Pancreas (tissue), 10 donors: ENCODE results near the gene CHSY1. TPM values are rescaled to one million over a fixed set of nuclear protein-coding genes. Genes with fewer than 3 reads are reported as not detected.

Experiments used
- ATAC-seq, 4 donors: fragments of 200-7000 bp; cut with Tn5 transposase; one replicate each; pipeline versions ENCODE4 v1.8.0 to v1.9.1; 2020; ENCODE audit warnings: mild to moderate bottlenecking in 4 of 4, moderate library complexity in 4 of 4
- DNase-seq, 6 donors: peaks; one replicate each; pipeline ENCODE4 v3.0.0-alpha.2; 2020
- FAIRE-seq: peaks from 2 replicates; lab custom pipeline; 2012; peaks lifted over from hg19 to GRCh38; lab: Jason Lieb, UNC
- H3K27ac ChIP-seq, 4 donors: fragments of 200-600 bp; sonication (generic); 1 replicate in 3 of 4; 2 replicates in 1 of 4; pipeline versions ENCODE4 v1.5.0 to v1.8.0; 2020
- H3K27me3 ChIP-seq, 4 donors: fragments of 200-600 bp; one replicate each; pipeline ENCODE4 v1.8.0; 2021
- H3K36me3 ChIP-seq, 3 donors: fragments of 200-600 bp; sonication (generic) in 1 of 3; one replicate each; pipeline versions ENCODE4 v1.5.0 to v1.8.0; 2020 to 2021
- H3K4me1 ChIP-seq, 3 donors: fragments of 200-600 bp; one replicate each; pipeline ENCODE4 v1.8.0; 2021
- H3K4me3 ChIP-seq, 4 donors: fragments of 200-600 bp; sonication (generic) in 2 of 4; one replicate each; pipeline versions ENCODE4 v1.5.0 to v1.8.0; 2020 to 2021
- H3K9me3 ChIP-seq, 4 donors: fragments of 200-600 bp; one replicate each; pipeline ENCODE4 v1.8.0; 2021
- WGBS, 2 donors: extraction: QIAGEN DNeasy Blood & Tissue Kit; methylation state at CpG; one replicate each; pipeline ENCODE4 v1.1.7; 2013; 5-methylcytosine and 5-hydroxymethylcytosine counted together
- intact Hi-C, 3 donors: fragments of 100-400 bp; cut with DNase I; formaldehyde crosslinking; loops; one replicate each; pipeline versions ENCODE4 v1.11.1 to v1.14.2; 2022
- polyA plus RNA-seq, 2 donors: library from polyadenylated mRNA; stranded (reverse); fragments of 200-250 nt; gene quantifications; one replicate each; pipeline ENCODE4 v1.2.3, GENCODE V29; 2013
- total RNA-seq, 6 donors: library from RNA; stranded (reverse); fragmentation: NEBNext Ultra II Directional in 4 of 6; extraction: Animal tissue kit (Norgen Biotek cat#: 25700) in 4 of 6; gene quantifications; one replicate each; pipeline versions ENCODE4 v1.2.1 to v1.2.4, GENCODE V29; 2021 to 2023
- TF ChIP-seq, protein P1 (sequence below), 4 donors: fragments of 200-600 bp; sonication (generic) in 3 of 4; IDR thresholded peaks; one replicate each; pipeline versions ENCODE4 v1.5.0 to v1.8.0; 2021; ENCODE audit warnings: antibody characterized with exemption in 4 of 4
- donor health status: healthy with polysubstance abuse.
- donor health status: DM: no; HTN: no; CAD: no; lungs with moderate emphysema.
- donor health status: DM: no; HTN: no; CAD: no.
- donor health status: control.
- donor health status: control.
- donor health status: Bipolar disorder and iron deficiency.
- donor health status: DM: yes; HTN: yes; CAD: no.
- donor health status: DM: no; HTN: no; CAD: no.
- donor health status: DM: no; HTN: no; CAD: no.
- donor health status: DM: yes; HTN: yes; CAD: no.

Gene CHSY1
- total and polyA plus RNA-seq, 8 donors, result 3.4 to 11.2 (median 5.5) TPM

DNA sequence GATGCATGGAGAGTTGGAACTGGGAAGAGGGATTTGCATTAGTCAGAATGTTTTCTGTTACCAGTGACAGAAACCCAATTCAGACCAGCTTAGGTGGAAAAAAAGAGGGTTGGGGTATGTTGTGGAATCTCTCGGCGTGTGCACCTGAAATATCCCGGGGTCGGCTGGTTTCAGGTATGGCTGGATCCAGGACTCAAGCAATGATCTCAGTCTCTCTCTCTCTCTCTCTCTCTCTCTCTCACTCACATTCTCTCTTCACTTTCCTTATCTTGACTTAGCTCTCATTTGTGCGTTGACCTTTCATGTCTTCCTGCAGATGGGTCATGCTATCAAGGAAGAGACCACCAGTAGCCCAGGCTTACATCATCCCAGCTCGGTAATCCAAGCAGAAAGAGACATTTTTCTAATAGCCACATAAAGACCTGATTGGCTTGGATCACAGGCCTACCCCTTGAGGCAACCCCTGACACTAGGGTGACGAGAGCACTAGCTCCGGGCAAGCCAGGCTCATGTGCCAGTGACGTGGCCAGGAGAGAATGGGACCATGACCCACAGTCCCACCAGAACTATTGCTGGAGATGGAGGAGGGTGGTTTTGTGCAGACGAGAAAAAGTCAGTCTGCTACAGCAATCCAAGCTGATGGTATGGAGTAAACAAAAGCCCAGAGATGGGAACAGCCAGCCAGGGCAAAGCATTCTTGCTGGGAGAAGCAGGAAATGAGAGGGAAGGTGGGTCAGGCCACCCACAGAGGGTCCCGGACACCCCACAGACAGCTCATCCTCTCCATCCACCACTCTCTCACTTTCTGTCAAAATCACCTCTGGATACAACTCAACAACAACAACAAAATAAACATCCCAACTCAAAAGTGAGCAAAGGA is 91.7 kb downstream of the CHSY1 start:
- no peaks in the 10 kb centered on the region for H3K9me3 ChIP-seq
- H3K27ac ChIP-seq, result no peak overlapping the region
- no peaks in the 10 kb centered on the region for H3K27me3 ChIP-seq
- no peaks in the 10 kb centered on the region for H3K4me1 ChIP-seq
- WGBS, 2 donors, result 82 to 85% methylated on average over 11 of the region's 11 CpGs
- ATAC-seq, result no peak
- FAIRE-seq, result no peak
- no peak overlapping the region for H3K4me3 ChIP-seq
- peak in 1 of 6 donors; percentile 26 for DNase-seq
- H3K36me3 ChIP-seq, result no peaks in the 10 kb centered on the region
- intact Hi-C loops, result no loop called here
- TF ChIP-seq, protein P1, sequence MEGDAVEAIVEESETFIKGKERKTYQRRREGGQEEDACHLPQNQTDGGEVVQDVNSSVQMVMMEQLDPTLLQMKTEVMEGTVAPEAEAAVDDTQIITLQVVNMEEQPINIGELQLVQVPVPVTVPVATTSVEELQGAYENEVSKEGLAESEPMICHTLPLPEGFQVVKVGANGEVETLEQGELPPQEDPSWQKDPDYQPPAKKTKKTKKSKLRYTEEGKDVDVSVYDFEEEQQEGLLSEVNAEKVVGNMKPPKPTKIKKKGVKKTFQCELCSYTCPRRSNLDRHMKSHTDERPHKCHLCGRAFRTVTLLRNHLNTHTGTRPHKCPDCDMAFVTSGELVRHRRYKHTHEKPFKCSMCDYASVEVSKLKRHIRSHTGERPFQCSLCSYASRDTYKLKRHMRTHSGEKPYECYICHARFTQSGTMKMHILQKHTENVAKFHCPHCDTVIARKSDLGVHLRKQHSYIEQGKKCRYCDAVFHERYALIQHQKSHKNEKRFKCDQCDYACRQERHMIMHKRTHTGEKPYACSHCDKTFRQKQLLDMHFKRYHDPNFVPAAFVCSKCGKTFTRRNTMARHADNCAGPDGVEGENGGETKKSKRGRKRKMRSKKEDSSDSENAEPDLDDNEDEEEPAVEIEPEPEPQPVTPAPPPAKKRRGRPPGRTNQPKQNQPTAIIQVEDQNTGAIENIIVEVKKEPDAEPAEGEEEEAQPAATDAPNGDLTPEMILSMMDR (IDR thresholded peaks at IDR 0.05), result no peak

DNA sequence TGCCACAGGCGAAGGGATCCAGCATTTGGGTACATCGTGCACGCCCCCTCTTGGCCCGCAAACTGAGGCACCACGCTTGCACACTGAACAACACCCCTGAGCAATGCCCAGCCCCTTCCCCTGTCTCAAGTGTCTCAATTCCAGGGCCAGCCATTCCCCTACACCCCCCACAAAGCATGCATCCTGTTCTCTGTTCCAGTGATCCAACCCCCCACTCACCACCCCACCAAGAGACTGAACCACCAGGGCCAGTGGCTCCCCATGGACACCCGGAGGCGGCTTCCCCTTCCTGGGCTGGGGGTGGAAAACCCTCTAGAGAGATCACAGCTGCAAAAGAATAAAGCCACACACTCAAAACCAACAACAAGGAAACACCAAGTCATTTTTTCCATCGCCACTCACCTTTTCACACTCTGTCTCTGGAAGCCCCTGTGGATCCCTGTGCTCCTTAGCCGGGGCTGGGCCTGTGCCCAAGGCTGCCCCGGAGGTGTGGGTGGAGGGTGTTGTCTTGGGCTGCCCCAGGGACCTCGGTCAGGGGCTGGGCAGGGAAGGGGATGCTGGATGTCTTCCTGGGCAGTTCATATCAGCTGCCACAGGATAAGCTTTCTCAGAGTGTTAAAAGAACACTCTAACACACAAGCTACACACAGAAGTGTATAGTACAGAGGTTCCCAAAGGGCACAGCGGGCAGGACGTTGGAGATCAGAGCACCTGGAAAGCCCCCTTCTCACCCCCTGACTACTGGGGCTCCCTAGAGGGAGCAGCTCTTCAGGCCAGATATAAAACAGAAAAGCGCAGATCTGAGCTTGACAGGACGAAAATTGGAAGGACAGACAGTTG is 92.5 kb downstream of the CHSY1 start:
- H3K9me3 ChIP-seq, result no peaks in the 10 kb centered on the region
- ATAC-seq (no peak), DNase-seq (peak in 1 of 6 donors; percentile 30), FAIRE-seq (no peak)
- whole genome bisulfite sequencing, 2 donors, result 82 to 86% methylated on average over 15 of the region's 15 CpGs
- TF ChIP-seq, protein P1 (IDR thresholded peaks at IDR 0.05), result no peak
- no peaks in the 10 kb centered on the region for H3K4me1 ChIP-seq
- intact Hi-C loops, result no loop called here
- no peak overlapping the region for H3K27ac ChIP-seq
- no peaks in the 10 kb centered on the region for H3K36me3 ChIP-seq
- H3K4me3 ChIP-seq, result no peak overlapping the region
- no peaks in the 10 kb centered on the region for H3K27me3 ChIP-seq

DNA sequence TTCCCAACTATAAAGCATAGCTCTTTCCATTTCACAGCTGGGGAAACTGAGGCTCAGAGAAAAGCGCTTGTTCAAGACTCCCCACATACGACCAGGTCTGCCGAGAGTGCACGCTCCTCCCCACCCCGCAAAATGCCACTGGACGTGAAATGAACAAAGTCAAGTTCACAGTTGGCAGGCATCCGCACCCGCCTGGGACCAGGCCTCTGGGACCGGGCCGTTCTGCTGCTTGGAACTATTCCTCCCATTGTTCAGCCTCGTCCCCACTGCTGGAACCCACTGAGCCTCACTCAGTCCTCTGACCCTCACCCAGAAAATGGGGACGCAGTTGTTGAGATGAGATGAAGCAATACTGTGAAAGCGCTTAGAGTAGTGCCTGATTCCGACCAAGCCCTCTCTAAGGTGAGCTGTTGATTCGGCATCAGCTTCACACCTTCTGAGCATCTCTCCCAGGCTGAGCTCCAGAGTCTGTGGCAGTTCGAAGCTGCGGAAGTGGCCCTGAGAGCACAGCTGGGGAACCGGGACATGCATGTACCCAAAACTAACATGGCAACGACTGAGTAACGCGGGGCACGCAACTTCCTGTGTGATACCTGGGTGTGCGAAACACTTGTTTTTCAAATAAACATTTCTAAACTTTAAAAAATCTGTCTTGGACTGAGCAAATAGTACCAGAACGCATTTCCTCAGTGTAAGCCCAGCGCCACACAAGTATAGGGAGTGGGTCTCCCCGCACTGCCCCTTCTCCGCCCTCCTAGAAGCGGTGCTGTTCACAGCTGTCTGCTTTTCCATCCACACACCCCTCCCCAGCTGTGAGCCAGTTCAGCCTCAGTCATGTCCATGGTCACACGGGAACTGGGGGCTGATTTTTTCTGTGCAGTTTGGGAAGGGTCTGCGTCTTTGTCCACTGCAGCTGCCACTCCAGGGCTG is 93.4 kb downstream of the CHSY1 start:
- no peak overlapping the region for H3K4me3 ChIP-seq
- ATAC-seq, result no peak
- no peaks in the 10 kb centered on the region for H3K36me3 ChIP-seq
- no peak for DNase-seq
- no peaks in the 10 kb centered on the region for H3K27me3 ChIP-seq
- TF ChIP-seq, protein P1 (IDR thresholded peaks at IDR 0.05), result no peak
- 86 to 91% methylated on average over 30 of the region's 30 CpGs for WGBS, 2 donors
- H3K27ac ChIP-seq, result no peak overlapping the region
- no peak for FAIRE-seq
- intact Hi-C loops, result no loop called here
- no peaks in the 10 kb centered on the region for H3K9me3 ChIP-seq
- H3K4me1 ChIP-seq, result no peaks in the 10 kb centered on the region

DNA sequence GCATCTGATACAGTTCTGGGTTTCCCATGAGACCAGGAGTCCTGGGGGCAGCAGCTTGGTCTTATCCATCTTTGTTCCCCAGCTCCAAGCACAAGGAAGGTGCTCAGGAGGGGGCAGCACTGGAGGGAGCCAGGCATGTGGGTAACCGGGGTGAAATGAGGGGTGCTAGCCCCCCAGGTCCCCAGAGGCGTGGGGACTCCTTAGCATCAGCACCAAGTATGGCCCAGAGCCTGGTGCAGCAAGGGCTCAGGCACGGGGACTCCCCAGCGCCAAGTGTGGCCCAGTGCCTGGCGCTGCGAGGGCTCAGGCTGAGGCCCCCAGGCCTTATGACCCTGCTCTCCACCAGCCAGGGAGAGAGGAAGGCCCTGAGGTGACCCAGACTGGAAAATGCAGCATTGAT is 94.1 kb downstream of the CHSY1 start:
- 78 to 82% methylated on average over 6 of the region's 6 CpGs for whole genome bisulfite sequencing, 2 donors
- DNase-seq (no peak), FAIRE-seq (no peak), ATAC-seq (no peak)
- intact Hi-C loops, result no loop called here
- Histone ChIP-seq H3K4me1 (no peaks in the 10 kb centered on the region), H3K36me3 (no peaks in the 10 kb centered on the region), H3K4me3 (no peak overlapping the region), H3K27me3 (no peaks in the 10 kb centered on the region), H3K27ac (no peak overlapping the region), H3K9me3 (no peaks in the 10 kb centered on the region)
- TF ChIP-seq, protein P1 (IDR thresholded peaks at IDR 0.05), result no peak
